A673 (cell line): Measurements from ENCODE around the gene CIZ1. TPM values are rescaled to one million over a fixed set of nuclear protein-coding genes. Genes with fewer than 3 reads are reported as not detected.

Experiments
- total RNA-seq: library from RNA; stranded (reverse); gene quantifications from 2 replicates; pipeline ENCODE4 v1.2.3, GENCODE V29; 2021

Gene CIZ1
- total RNA-seq, 1 experiment from 2014 or later: 158 TPM

Other genes starting within 250 kb of the CIZ1 start
- 30.0 and 34.1 TPM in 2 replicates for gene EEIG1, start 210.6 kb downstream of the CIZ1 start, total RNA-seq
- 9.3 and 10.8 TPM in 2 replicates for gene NAIF1, start 124.3 kb downstream of the CIZ1 start, total RNA-seq
- 24.7 and 26.1 TPM in 2 replicates for gene SLC25A25, start 123.3 kb downstream of the CIZ1 start, total RNA-seq
- gene PTGES2, start 63.8 kb downstream of the CIZ1 start, total RNA-seq: 120 and 122 TPM in 2 replicates
- gene LCN2, start 42.1 kb downstream of the CIZ1 start, total RNA-seq: not detected in 2 replicates
- 41.9 and 50.2 TPM in 2 replicates for gene BBLN, start 31.3 kb downstream of the CIZ1 start, total RNA-seq
- 7.6 and 11.8 TPM in 2 replicates for gene DNM1, start 11.8 kb upstream of the CIZ1 start, total RNA-seq
- 87.0 and 105 TPM in 2 replicates for gene GOLGA2, start 84.4 kb upstream of the CIZ1 start, total RNA-seq
- gene SWI5, start 84.7 kb upstream of the CIZ1 start, total RNA-seq: 19.0 and 24.2 TPM in 2 replicates
- gene TRUB2, start 130.9 kb upstream of the CIZ1 start, total RNA-seq: 47.8 and 57.4 TPM in 2 replicates
- gene COQ4, start 131.3 kb upstream of the CIZ1 start, total RNA-seq: 58.2 and 62.8 TPM in 2 replicates
- 35.4 and 39.1 TPM in 2 replicates for gene SLC27A4, start 149.0 kb upstream of the CIZ1 start, total RNA-seq
- 67.0 and 84.8 TPM in 2 replicates for gene URM1, start 179.8 kb upstream of the CIZ1 start, total RNA-seq
- 10.1 and 14.7 TPM in 2 replicates for gene CERCAM, start 229.3 kb upstream of the CIZ1 start, total RNA-seq